Choroid plexus epithelial cell (primary cell): ENCODE data around the gene MIPOL1.

ENCODE experiments used
- DNase-seq: peaks from one replicate; pipeline ENCODE4 v3.0.0-alpha.2; 2010; ENCODE audit warnings: low read depth
- H3K4me3 ChIP-seq: 2 replicates; pipeline ENCODE4 v1.5.1; 2011; ENCODE audit warnings: low read depth, mild to moderate bottlenecking, control low read depth, low read length, moderate library complexity
- TF ChIP-seq, protein P1 (sequence below): conservative IDR thresholded peaks from 2 replicates; pipeline ENCODE4 v1.5.1; 2011; ENCODE audit warnings: low read depth, mild to moderate bottlenecking, control low read depth, inconsistent platforms, low read length, moderate library complexity

MIPOL1 gene

DNA sequence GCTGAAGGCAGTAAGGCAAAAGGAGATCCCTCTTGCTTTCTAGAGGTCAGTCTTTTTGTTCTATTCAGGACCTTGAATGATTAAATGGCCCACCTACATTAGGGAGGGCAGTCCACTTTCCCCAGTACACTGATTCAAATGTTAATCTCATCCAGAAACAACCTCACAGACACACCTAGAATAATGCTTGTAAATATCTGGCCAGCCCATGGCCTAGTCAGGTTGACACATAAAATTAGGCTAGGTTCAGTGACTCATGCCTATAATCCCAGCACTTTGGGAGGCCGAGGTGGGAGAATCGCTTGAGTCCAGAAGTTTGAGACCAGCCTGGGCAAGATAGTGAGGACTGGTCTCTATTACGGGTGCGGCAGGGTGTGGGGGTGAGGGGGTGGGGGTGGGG is 43.5 kb downstream of the MIPOL1 start:
- no peak for DNase-seq
- H3K4me3 ChIP-seq, result no peak overlapping the region
- TF ChIP-seq, protein P1, sequence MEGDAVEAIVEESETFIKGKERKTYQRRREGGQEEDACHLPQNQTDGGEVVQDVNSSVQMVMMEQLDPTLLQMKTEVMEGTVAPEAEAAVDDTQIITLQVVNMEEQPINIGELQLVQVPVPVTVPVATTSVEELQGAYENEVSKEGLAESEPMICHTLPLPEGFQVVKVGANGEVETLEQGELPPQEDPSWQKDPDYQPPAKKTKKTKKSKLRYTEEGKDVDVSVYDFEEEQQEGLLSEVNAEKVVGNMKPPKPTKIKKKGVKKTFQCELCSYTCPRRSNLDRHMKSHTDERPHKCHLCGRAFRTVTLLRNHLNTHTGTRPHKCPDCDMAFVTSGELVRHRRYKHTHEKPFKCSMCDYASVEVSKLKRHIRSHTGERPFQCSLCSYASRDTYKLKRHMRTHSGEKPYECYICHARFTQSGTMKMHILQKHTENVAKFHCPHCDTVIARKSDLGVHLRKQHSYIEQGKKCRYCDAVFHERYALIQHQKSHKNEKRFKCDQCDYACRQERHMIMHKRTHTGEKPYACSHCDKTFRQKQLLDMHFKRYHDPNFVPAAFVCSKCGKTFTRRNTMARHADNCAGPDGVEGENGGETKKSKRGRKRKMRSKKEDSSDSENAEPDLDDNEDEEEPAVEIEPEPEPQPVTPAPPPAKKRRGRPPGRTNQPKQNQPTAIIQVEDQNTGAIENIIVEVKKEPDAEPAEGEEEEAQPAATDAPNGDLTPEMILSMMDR, result no peak

DNA sequence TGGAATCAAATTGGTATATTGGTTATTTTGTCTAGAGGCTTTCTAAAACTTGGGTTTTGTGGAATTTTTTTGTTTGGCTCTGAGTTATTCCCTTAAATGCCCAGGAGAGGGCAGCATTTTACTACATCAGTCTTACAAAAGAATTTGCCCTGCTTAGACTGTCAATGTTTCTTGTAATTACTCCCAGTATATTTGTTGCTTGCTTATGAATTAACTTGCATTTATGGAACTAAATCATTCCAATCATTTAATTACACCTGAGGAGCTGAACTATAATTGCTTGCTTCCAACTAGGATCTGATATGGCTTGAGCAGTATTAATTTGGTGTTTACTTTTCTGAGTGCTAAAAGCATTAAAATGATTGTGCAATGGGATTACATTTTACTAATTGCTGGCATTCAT is 48.7 kb downstream of the MIPOL1 start:
- no peak overlapping the region for H3K4me3 ChIP-seq
- peak; percentile 79 for DNase-seq
- TF ChIP-seq, protein P1, result peak; percentile 66

DNA sequence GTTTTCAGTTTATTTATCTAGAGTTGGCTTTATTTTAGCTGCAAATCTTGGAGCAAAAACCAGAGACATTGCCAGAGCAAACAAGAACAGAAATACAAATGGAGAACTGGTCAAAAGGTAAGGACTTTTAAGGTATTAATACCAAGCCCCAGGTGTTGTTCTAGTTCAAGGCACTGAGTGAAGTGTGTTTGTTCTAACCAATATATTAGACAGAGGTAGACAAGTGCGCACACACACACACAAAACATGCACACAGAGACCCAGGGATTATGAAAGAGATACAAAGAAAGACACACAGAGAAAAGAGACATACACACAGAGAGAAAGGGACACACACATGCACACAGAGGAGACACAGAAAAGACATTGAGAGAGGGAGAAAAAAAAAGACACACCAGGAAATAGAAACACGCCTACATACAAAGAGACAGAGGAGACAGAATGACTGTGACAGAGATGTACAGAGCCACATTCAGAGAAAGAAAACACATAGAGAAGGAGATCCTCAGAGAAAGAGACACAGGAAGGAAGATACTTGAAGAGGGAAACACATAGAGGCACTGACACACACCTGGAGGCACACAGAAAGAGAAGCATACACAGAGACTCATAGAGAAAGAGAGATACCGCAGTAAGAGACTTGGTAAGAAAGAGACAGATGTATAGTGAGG is 50.2 kb downstream of the MIPOL1 start:
- DNase-seq, result no peak
- H3K4me3 ChIP-seq, result no peak overlapping the region
- TF ChIP-seq, protein P1, result no peak

DNA sequence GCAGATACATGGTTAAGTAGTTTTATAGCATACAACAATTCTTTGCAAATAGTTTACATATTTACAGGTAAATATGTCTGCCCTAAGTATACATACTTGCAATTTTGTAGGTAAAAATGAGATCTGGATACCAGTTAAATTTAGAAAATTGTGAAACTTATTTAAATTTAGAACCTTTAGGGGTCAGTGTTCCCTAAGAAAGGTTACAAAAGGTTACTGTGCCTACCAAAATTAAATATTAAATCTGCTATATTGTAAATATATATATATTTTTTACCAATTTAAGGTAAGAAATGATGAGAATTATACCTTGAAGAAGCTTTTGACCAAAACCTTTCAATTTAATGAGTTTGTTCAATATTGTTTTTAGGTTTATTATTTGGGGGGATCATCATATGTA is 54.0 kb downstream of the MIPOL1 start:
- DNase-seq, result no peak
- TF ChIP-seq, protein P1, result no peak
- H3K4me3 ChIP-seq, result no peak overlapping the region

DNA sequence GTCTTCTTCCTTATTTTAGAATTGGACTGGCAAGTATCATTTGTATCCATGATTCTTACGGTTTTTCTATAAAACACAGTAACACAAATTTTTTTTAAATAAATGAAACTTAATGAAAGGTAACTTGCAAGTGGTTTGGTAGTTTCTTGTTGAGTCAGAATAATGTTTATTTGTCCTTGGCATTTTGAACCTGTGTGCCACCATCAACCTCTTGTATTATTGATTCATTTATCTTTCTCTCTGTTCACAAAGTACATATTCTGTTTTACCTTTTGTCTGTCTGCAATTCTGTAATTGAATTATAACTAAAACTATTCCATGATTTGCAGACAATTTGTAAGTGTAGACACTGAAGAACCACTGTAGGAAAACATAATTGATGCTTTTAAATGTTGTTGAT is 54.7 kb downstream of the MIPOL1 start:
- TF ChIP-seq, protein P1, result no peak
- H3K4me3 ChIP-seq, result no peak overlapping the region
- DNase-seq, result no peak

DNA sequence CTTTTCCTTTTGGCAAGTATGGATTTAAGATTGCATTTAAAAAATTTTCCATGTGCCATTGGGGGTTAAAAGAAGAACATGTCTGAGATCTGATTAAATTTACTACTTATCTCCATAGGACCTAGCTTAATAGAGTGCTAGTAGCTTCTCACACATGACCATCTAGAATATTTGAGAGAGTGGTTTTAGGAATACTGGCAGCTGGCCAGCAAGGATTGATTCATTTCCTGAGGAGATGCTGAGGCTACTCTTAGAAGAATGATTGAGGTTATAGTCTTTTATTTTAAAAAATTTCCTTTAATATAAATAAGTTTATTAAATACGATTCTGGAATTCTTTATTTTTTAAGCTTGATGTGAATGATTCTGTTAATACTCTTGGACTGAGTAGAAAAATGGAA is 56.2 kb downstream of the MIPOL1 start:
- no peak overlapping the region for H3K4me3 ChIP-seq
- peak; percentile 85 for DNase-seq
- TF ChIP-seq, protein P1, result no peak

DNA sequence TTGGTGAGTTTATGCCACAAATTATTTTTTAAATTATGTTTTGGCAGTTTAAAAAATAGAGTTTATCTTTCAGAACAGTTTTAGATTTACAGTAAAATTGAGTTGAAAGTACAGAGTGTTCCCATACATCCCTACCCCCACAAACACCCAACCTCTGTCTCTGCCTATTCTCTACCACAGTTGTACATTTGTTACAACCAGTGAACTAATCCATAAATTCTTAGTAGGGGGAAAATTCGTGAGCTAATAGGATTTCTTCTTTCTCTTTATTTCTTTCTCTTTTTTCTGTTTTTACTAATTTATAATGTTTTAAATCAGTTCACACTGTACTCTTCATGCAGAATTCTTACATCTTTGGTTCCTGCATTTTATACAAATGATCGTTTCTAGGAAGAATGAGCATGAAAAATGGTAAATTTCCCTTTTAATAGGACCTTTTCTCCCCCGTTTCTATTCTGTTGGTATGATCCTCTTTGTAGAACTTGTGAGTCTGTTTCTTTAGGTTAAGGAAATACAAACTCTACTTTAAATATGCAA is 56.7 kb downstream of the MIPOL1 start:
- H3K4me3 ChIP-seq, result no peak overlapping the region
- DNase-seq, result peak; percentile 5
- TF ChIP-seq, protein P1, result no peak
